Mesenchymal stem cell (in vitro differentiated cells and primary cell): ENCODE measurements around the gene BTBD2.

Experiments used
- DNase-seq: peaks from one replicate; pipeline ENCODE4 v3.0.0-alpha.2; 2013
- H2AFZ ChIP-seq: one replicate; pipeline ENCODE4 v1.6.1; 2013; ENCODE audit warnings: low read depth, mild to moderate bottlenecking, control low read depth, inconsistent platforms, low read length, moderate library complexity
- H2AK5ac ChIP-seq: 2 replicates; pipeline ENCODE4 v1.6.1; 2013; ENCODE audit warnings: low read length, moderate library complexity, mild to moderate bottlenecking, inconsistent platforms; ENCODE audit not compliant: severe bottlenecking
- H2BK120ac ChIP-seq: one replicate; pipeline ENCODE4 v1.6.1; 2013; ENCODE audit warnings: low read depth, mild to moderate bottlenecking, inconsistent platforms, low read length, moderate library complexity
- H2BK12ac ChIP-seq, 2 experiments: one replicate each; pipeline ENCODE4 v1.6.1; 2013; ENCODE audit warnings: inconsistent platforms in 2 of 2, low read length in 2 of 2, mild to moderate bottlenecking in 2 of 2, moderate library complexity in 2 of 2, control low read depth in 1 of 2
- H2BK15ac ChIP-seq: one replicate; pipeline ENCODE4 v1.6.1; 2013; ENCODE audit warnings: mild to moderate bottlenecking, low read depth, inconsistent platforms; ENCODE audit not compliant: poor library complexity, severe bottlenecking
- H2BK5ac ChIP-seq: 2 replicates; pipeline ENCODE4 v1.6.1; 2013; ENCODE audit warnings: low read depth, mild to moderate bottlenecking, low read length, control low read depth, inconsistent platforms; ENCODE audit not compliant: poor library complexity, severe bottlenecking
- H3K14ac ChIP-seq, 2 experiments: one replicate each; pipeline ENCODE4 v1.6.1; 2013; ENCODE audit warnings: inconsistent platforms in 2 of 2, low read length in 2 of 2, control low read depth in 1 of 2, mild to moderate bottlenecking in 1 of 2, moderate library complexity in 1 of 2
- H3K18ac ChIP-seq, 2 experiments: one replicate each; pipeline ENCODE4 v1.6.1; 2013; ENCODE audit warnings: inconsistent platforms in 2 of 2, low read length in 2 of 2, control low read depth in 1 of 2, low read depth in 1 of 2, mild to moderate bottlenecking in 1 of 2
- H3K23ac ChIP-seq, 2 experiments: one replicate each; pipeline ENCODE4 v1.6.1; 2013; ENCODE audit warnings: inconsistent platforms in 2 of 2, low read length in 2 of 2, mild to moderate bottlenecking in 2 of 2, moderate library complexity in 2 of 2, control low read depth in 1 of 2
- H3K27ac ChIP-seq: 2 replicates; pipeline ENCODE4 v1.5.1; 2013; ENCODE audit warnings: mild to moderate bottlenecking, moderate library complexity, low read length, control low read depth, inconsistent platforms; ENCODE audit not compliant: poor library complexity, severe bottlenecking
- H3K27me3 ChIP-seq, 2 experiments: 2 replicates each; pipeline versions ENCODE4 v1.6.1 to v1.7.0; 2013; ENCODE audit warnings: low read length in 2 of 2, mild to moderate bottlenecking in 2 of 2, moderate library complexity in 2 of 2, control low read depth in 1 of 2, inconsistent platforms in 1 of 2; ENCODE audit not compliant: control insufficient read depth in 1 of 2, insufficient read depth in 1 of 2
- H3K36me3 ChIP-seq, 2 experiments: 2 replicates each; pipeline versions ENCODE4 v1.6.1 to v1.7.0; 2013; ENCODE audit warnings: low read length in 2 of 2, control low read depth in 1 of 2, inconsistent platforms in 1 of 2, low read depth in 1 of 2, mild to moderate bottlenecking in 1 of 2; ENCODE audit not compliant: insufficient read depth in 2 of 2, control insufficient read depth in 1 of 2
- H3K4ac ChIP-seq, 2 experiments: one replicate each; pipeline ENCODE4 v1.6.1; 2013; ENCODE audit warnings: inconsistent platforms in 2 of 2, low read length in 2 of 2, mild to moderate bottlenecking in 2 of 2, moderate library complexity in 2 of 2, control low read depth in 1 of 2, low read depth in 1 of 2
- H3K4me1 ChIP-seq: 2 replicates; pipeline ENCODE4 v1.6.1; 2013; ENCODE audit warnings: low read depth, low read length, control low read depth; ENCODE audit not compliant: control insufficient read depth, insufficient read depth
- H3K4me2 ChIP-seq: 2 replicates; pipeline ENCODE4 v1.6.1; 2013; ENCODE audit warnings: low read length, mild to moderate bottlenecking, inconsistent platforms; ENCODE audit not compliant: poor library complexity, severe bottlenecking
- H3K4me3 ChIP-seq, 2 experiments: 2 replicates each; pipeline versions ENCODE4 v1.5.1 to v1.7.0; 2013; ENCODE audit warnings: low read length in 2 of 2, mild to moderate bottlenecking in 2 of 2, control low read depth in 1 of 2, low read depth in 1 of 2; ENCODE audit not compliant: insufficient read depth in 1 of 2
- H3K79me1 ChIP-seq: replicated peaks from 2 replicates; pipeline ENCODE4 v1.6.1; 2013; ENCODE audit warnings: mild to moderate bottlenecking, control low read depth, low read length, inconsistent platforms; ENCODE audit not compliant: poor library complexity, severe bottlenecking
- H3K9ac ChIP-seq: 2 replicates; pipeline ENCODE4 v1.7.0; 2013; ENCODE audit warnings: mild to moderate bottlenecking, low read length, moderate library complexity
- H3K9me3 ChIP-seq: 2 replicates; pipeline ENCODE4 v1.7.0; 2013; ENCODE audit warnings: mild to moderate bottlenecking, low read length; ENCODE audit not compliant: control insufficient read depth
- H4K8ac ChIP-seq: one replicate; pipeline ENCODE4 v1.6.1; 2013; ENCODE audit warnings: inconsistent platforms, mild to moderate bottlenecking, low read length, moderate library complexity
- H4K91ac ChIP-seq: one replicate; pipeline ENCODE4 v1.6.1; 2013; ENCODE audit warnings: mild to moderate bottlenecking, low read length, inconsistent platforms
- WGBS: methylation state at CpG from one replicate; pipeline ENCODE4 v1.1.7; 2013; ENCODE audit warnings: mixed read lengths; 5-methylcytosine and 5-hydroxymethylcytosine counted together

Gene BTBD2

DNA sequence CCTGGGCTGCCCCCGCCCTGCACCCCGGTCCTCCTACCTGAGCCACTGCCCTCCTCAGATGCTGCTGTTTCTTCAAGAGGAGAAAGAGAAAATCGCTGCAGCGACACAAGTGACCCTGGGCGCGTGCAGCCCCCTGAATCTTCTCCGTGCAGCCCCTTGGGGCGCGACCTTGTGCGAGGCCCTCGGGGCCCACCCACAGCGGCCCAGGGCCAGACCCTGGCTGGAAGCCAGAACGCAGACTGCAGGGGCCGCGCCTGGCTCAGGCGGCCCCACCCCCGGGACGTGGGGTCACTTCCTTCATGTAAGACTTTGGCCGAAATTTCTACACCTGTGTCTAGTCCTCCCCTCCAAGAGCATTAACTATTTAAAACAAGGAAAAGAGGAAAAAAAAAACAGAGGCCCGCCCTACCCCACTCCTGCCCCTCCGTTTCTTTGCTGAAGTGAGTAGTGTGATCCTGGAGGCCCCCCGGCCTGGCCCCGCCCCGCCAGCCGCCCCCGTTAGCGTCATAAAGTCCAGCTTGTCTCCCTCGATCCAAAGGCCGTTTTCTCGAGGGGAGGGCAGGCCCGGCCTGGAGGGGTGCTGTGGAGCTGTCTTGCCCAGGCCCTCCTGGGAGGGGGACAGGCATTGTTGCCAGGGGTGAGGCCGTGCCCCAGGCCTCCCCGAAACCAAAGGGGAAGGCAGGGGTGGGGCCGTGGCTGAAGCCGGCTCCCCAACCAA, 35.3 kb downstream of the BTBD2 start:
- 93% methylated on average over 34 of the region's 35 CpGs for WGBS
- H3K27me3 ChIP-seq: no peaks in the 10 kb centered on the region
- peaks cover 49 to 86% of the 10 kb centered on the region in 2 experiments for H3K36me3 ChIP-seq
- no peak overlapping the region for H2BK120ac ChIP-seq
- no peak overlapping the region for H2BK12ac ChIP-seq
- no peak overlapping the region for H3K9ac ChIP-seq
- no peak overlapping the region for H3K4ac ChIP-seq
- H3K4me3 ChIP-seq: no peak overlapping the region
- no peaks in the 10 kb centered on the region for H3K9me3 ChIP-seq
- H3K79me1 ChIP-seq: peaks cover 27% of the 10 kb centered on the region
- H3K27ac ChIP-seq: no peak overlapping the region
- peaks cover 13% of the 10 kb centered on the region for H3K4me1 ChIP-seq
- no peak overlapping the region for H2BK15ac ChIP-seq
- DNase-seq: no peak
- H3K14ac ChIP-seq: no peak overlapping the region
- peak overlapping the region; percentile 23 for H4K8ac ChIP-seq
- H3K23ac ChIP-seq: no peak overlapping the region
- no peak overlapping the region for H4K91ac ChIP-seq
- no peak overlapping the region for H2AK5ac ChIP-seq
- H2AFZ ChIP-seq: no peak overlapping the region
- H3K18ac ChIP-seq: no peak overlapping the region
- no peak overlapping the region for H2BK5ac ChIP-seq
- H3K4me2 ChIP-seq: no peak overlapping the region

DNA sequence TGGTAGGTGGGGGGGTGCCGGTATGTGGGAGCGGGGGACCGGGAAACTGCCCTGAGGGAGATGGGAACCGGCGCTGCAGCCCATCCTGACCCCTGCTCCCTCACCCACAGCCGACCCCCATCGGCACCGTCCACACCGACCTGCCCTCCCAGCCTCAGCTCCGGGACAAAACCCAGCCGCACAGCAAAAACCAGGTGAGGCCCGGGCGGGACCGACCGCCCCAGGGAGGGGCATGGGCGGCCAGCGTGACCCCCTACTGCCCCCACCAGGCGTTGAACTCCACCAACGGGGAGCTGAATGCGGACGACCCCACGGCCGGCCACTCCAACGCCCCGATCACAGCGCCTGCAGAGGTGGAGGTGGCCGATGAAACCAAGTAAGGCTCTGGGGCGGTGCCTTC, 35.9 kb downstream of the BTBD2 start:
- no peak overlapping the region for H3K14ac ChIP-seq
- no peaks in the 10 kb centered on the region for H3K27me3 ChIP-seq
- H2AFZ ChIP-seq: no peak overlapping the region
- no peak overlapping the region for H3K4me2 ChIP-seq
- H4K91ac ChIP-seq: no peak overlapping the region
- no peaks in the 10 kb centered on the region for H3K9me3 ChIP-seq
- no peak overlapping the region for H2AK5ac ChIP-seq
- no peak for DNase-seq
- H3K4ac ChIP-seq: no peak overlapping the region
- no peak overlapping the region for H4K8ac ChIP-seq
- no peak overlapping the region for H2BK5ac ChIP-seq
- no peak overlapping the region for H3K4me3 ChIP-seq
- peaks cover 45 to 86% of the 10 kb centered on the region in 2 experiments for H3K36me3 ChIP-seq
- H2BK120ac ChIP-seq: no peak overlapping the region
- H3K4me1 ChIP-seq: peaks cover 13% of the 10 kb centered on the region
- 96% methylated on average over 18 of the region's 28 CpGs for WGBS
- no peak overlapping the region for H2BK12ac ChIP-seq
- H3K23ac ChIP-seq: no peak overlapping the region
- H3K9ac ChIP-seq: no peak overlapping the region
- H3K27ac ChIP-seq: no peak overlapping the region
- H3K79me1 ChIP-seq: peaks cover 30% of the 10 kb centered on the region
- H2BK15ac ChIP-seq: no peak overlapping the region
- H3K18ac ChIP-seq: no peak overlapping the region

DNA sequence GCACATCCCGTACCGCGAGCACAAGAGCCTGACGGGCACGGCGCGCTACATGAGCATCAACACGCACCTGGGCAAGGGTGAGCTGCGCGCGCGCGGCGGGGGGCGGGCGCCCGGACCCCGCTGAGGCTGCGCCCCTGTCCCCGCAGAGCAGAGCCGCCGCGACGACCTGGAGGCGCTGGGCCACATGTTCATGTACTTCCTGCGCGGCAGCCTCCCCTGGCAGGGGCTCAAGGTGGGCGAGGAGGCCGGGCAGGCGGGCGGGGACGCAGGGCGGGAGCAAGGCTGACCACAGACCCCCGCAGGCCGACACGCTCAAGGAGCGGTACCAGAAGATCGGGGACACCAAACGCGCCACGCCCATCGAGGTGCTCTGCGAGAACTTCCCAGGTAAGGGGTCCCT, 36.5 kb downstream of the BTBD2 start:
- H2AK5ac ChIP-seq: no peak overlapping the region
- H2AFZ ChIP-seq: no peak overlapping the region
- no peak overlapping the region for H3K14ac ChIP-seq
- no peak for DNase-seq
- no peaks in the 10 kb centered on the region for H3K27me3 ChIP-seq
- peaks cover 17% of the 10 kb centered on the region for H3K4me1 ChIP-seq
- no peak overlapping the region for H3K27ac ChIP-seq
- 97% methylated on average over 28 of the region's 43 CpGs for WGBS
- H3K23ac ChIP-seq: no peak overlapping the region
- H3K9me3 ChIP-seq: no peaks in the 10 kb centered on the region
- H2BK120ac ChIP-seq: no peak overlapping the region
- H3K9ac ChIP-seq: no peak overlapping the region
- no peak overlapping the region for H2BK12ac ChIP-seq
- no peak overlapping the region for H4K91ac ChIP-seq
- no peak overlapping the region for H3K4me3 ChIP-seq
- H3K4ac ChIP-seq: no peak overlapping the region
- peaks cover 40 to 86% of the 10 kb centered on the region in 2 experiments for H3K36me3 ChIP-seq
- H2BK15ac ChIP-seq: no peak overlapping the region
- no peak overlapping the region for H2BK5ac ChIP-seq
- no peak overlapping the region for H3K18ac ChIP-seq
- H3K4me2 ChIP-seq: no peak overlapping the region
- H4K8ac ChIP-seq: no peak overlapping the region
- peaks cover 37% of the 10 kb centered on the region for H3K79me1 ChIP-seq

DNA sequence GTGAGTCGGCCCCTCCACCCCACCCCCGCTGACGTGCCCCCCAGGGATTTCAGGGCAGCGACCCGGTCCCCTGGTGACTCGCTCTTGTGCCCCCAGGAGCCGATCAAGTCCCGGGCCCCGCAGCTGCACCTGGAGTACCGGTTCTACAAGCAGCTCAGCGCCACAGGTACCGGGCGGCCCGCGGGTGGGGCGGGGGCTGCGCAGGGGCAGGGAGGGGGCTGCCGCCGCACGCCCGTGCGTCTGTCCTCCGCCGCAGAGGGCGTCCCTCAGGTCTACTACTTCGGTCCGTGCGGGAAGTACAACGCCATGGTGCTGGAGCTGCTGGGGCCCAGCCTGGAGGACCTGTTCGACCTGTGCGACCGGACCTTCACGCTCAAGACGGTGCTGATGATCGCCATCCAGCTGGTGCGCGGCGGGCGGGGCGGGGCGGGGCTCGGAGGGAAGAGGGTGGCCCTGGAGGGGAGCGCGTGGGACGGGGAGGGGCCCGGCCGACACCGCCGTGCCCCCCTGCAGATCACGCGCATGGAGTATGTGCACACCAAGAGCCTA, 37.1 kb downstream of the BTBD2 start:
- Histone ChIP-seq H3K9me3 (no peaks in the 10 kb centered on the region), H3K79me1 (peaks cover 37% of the 10 kb centered on the region)
- no peak for DNase-seq

More for the DNA sequence above, 37.1 kb downstream of the BTBD2 start:
- H3K14ac ChIP-seq: no peak overlapping the region
- no peak overlapping the region for H3K4ac ChIP-seq
- no peak overlapping the region for H3K23ac ChIP-seq
- WGBS: 97% methylated on average over 42 of the region's 51 CpGs
- no peak overlapping the region for H2BK5ac ChIP-seq
- no peak overlapping the region for H2BK12ac ChIP-seq
- H2AK5ac ChIP-seq: no peak overlapping the region
- no peak overlapping the region for H3K9ac ChIP-seq
- H3K4me2 ChIP-seq: no peak overlapping the region
- H2BK15ac ChIP-seq: no peak overlapping the region
- H4K8ac ChIP-seq: no peak overlapping the region
- peaks cover 39 to 85% of the 10 kb centered on the region in 2 experiments for H3K36me3 ChIP-seq
- no peak overlapping the region for H2BK120ac ChIP-seq
- no peak overlapping the region for H3K27ac ChIP-seq
- H3K4me1 ChIP-seq: peaks cover 18% of the 10 kb centered on the region
- H4K91ac ChIP-seq: no peak overlapping the region
- no peaks in the 10 kb centered on the region for H3K27me3 ChIP-seq
- H2AFZ ChIP-seq: no peak overlapping the region
- no peak overlapping the region for H3K18ac ChIP-seq
- no peak overlapping the region for H3K4me3 ChIP-seq
